HepG2 (cell line): ENCODE data around the gene IRF3. TPM values are rescaled to one million over a fixed set of nuclear protein-coding genes. Genes with fewer than 3 reads are reported as not detected.

Experiments
- AKNA ChIP-seq: sonication (generic); formaldehyde crosslinking; IDR thresholded peaks from 2 replicates; pipeline ENCODE4 v1.4.0; 2020; ENCODE audit warnings: missing genetic modification reagents, borderline replicate concordance
- KDM4B ChIP-seq: sonication (generic); formaldehyde crosslinking; IDR thresholded peaks from 2 replicates; pipeline ENCODE4 v1.4.0; 2020; ENCODE audit warnings: missing genetic modification reagents
- PRDM15 ChIP-seq: sonication (generic); formaldehyde crosslinking; IDR thresholded peaks from 2 replicates; pipeline ENCODE4 v1.4.0; 2020; ENCODE audit warnings: missing genetic modification reagents
- SP2 ChIP-seq: sonication (generic); formaldehyde crosslinking; IDR thresholded peaks from 2 replicates; pipeline ENCODE4 v1.5.1; 2020; ENCODE audit warnings: mild to moderate bottlenecking, missing genetic modification reagents
- ZBTB3 ChIP-seq: sonication (generic); formaldehyde crosslinking; IDR thresholded peaks from 2 replicates; pipeline ENCODE4 v1.4.0; 2020; ENCODE audit warnings: low read depth, mild to moderate bottlenecking, moderate library complexity, missing genetic modification reagents, borderline replicate concordance
- ZNF572 ChIP-seq: sonication (generic); formaldehyde crosslinking; IDR thresholded peaks from 2 replicates; pipeline ENCODE4 v1.5.1; 2020; ENCODE audit warnings: mild to moderate bottlenecking, missing genetic modification reagents
- polyA plus RNA-seq, 8 experiments: library from polyadenylated mRNA; depleted of rRNA in 3 of 8; stranded (reverse) in 7 of 8; unstranded in 1 of 8; fragments of >200 nt; fragmentation: Illumina TruSeq in 4 of 8; extraction: Trizol in 4 of 8; gene quantifications; 2 replicates each; pipeline versions ENCODE4 v1.2.1 to v1.2.3, GENCODE V29; 2011 to 2016; ENCODE audit warnings: low read depth in 4 of 8, missing spikeins in 1 of 8, mixed read lengths in 1 of 8; ENCODE audit not compliant: insufficient read depth in 1 of 8
- total RNA-seq, 5 experiments: library from RNA; depleted of rRNA; stranded (reverse); fragments of >200 nt; fragmentation: Illumina TruSeq; extraction: Trizol; gene quantifications; 2 replicates each; pipeline ENCODE4 v1.2.3, GENCODE V29; 2016; ENCODE audit warnings: low read depth in 1 of 5

IRF3 gene
- total and polyA plus RNA-seq, 2 of the 13 experiments (the other 11 are each of a cell fraction or from before 2014, with no cell fraction given), result 61.9 to 65.5 TPM

- TF ChIP-seq ZNF572 (CRISPR knock-in tag), result no peak
- no peak for TF ChIP-seq SP2 (CRISPR knock-in tag)
- TF ChIP-seq ZBTB3 (CRISPR knock-in tag), result no peak
- TF ChIP-seq PRDM15 (CRISPR knock-in tag), result no peak
- TF ChIP-seq AKNA (CRISPR knock-in tag), result no peak
- no peak for TF ChIP-seq KDM4B
Observed at GRCh38 chr19:49616945-49617344, 48.7 kb downstream of the IRF3 start (continued).
